HG03439 (cell line): ENCODE measurements around the gene CIB1.

ENCODE experiments used
- ATAC-seq: cut with Tn5 transposase; IDR thresholded peaks from one replicate; pipeline ENCODE4 v1.9.1; 2021; ENCODE audit warnings: mild to moderate bottlenecking, moderate library complexity; ENCODE audit not compliant: unreplicated experiment

The CIB1 gene

GRCh38 chr15:90219421-90220141 lies 14.2 kb downstream of the CIB1 start:
- ATAC-seq: no peak

- no peak for ATAC-seq
These were observed 15.9 kb downstream of the CIB1 start for GRCh38 chr15:90217671-90218394.

- no peak for ATAC-seq
These were observed 19.1 kb downstream of the CIB1 start for GRCh38 chr15:90214553-90215196.

GRCh38 chr15:90213818-90214204 lies 19.9 kb downstream of the CIB1 start:
- no peak for ATAC-seq

GRCh38 chr15:90213122-90213817 lies 20.5 kb downstream of the CIB1 start:
- ATAC-seq: peak; percentile 37

- peak; percentile 38 for ATAC-seq
These were observed 21.3 kb downstream of the CIB1 start for GRCh38 chr15:90212221-90213098.

GRCh38 chr15:90211440-90212143 lies 22.1 kb downstream of the CIB1 start:
- ATAC-seq: no peak

GRCh38 chr15:90211009-90211408 lies 22.7 kb downstream of the CIB1 start:
- ATAC-seq: no peak

- no peak for ATAC-seq
These were observed 23.1 kb downstream of the CIB1 start for GRCh38 chr15:90210593-90210992.

- no peak for ATAC-seq
These were observed 24.1 kb downstream of the CIB1 start for GRCh38 chr15:90209591-90209990.

GRCh38 chr15:90208356-90208755 lies 25.4 kb downstream of the CIB1 start:
- ATAC-seq: no peak

- ATAC-seq: no peak
These were observed 26.5 kb downstream of the CIB1 start for GRCh38 chr15:90207252-90207651.

- ATAC-seq: no peak
These were observed 27.9 kb downstream of the CIB1 start for GRCh38 chr15:90205886-90206285.

- ATAC-seq: no peak
These were observed 28.5 kb downstream of the CIB1 start for GRCh38 chr15:90205050-90205848.

- peak; percentile 42 for ATAC-seq
These were observed 29.8 kb downstream of the CIB1 start for GRCh38 chr15:90203922-90204321.

- no peak for ATAC-seq
These were observed 30.3 kb downstream of the CIB1 start for GRCh38 chr15:90203473-90203872.

- ATAC-seq: no peak
These were observed 30.8 kb downstream of the CIB1 start for GRCh38 chr15:90202929-90203328.

- no peak for ATAC-seq
These were observed 31.8 kb downstream of the CIB1 start for GRCh38 chr15:90201944-90202375.
